HG03135 (cell line): Measurements from ENCODE around the gene LMBR1.
A peak's percentile ranks its signal among the peaks of the same experiment; 100 is the strongest.
"Not testable (repeated sequence)": the region's sequence is repeated elsewhere in the genome, so short reads cannot be mapped to it uniquely, and the experiment has no call there.

ENCODE experiments used
- ATAC-seq: cut with Tn5 transposase; IDR thresholded peaks from one replicate; pipeline ENCODE4 v1.9.1; 2021; ENCODE audit warnings: mild to moderate bottlenecking, moderate library complexity; ENCODE audit not compliant: unreplicated experiment

The LMBR1 gene

DNA sequence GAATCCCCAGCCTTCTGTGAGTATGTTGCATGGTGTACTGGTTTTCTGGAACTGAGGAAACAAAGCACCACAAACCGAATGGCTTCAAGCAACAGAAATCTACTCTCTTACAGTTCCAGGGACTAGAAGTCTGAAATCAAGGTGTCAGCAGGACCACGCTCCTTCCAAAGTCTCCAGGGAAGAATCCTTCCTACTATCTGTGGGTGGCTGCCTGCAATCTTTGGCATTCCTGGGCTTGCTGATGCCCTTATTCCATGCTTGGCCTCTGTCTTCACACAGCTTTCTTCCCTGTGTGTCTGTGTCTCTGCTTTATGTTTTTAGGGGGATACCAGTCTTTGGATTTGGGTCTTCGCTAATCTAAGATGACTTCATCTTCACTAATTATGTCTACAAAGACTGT is 81.3 kb downstream of the LMBR1 start:
- no peak for ATAC-seq

DNA sequence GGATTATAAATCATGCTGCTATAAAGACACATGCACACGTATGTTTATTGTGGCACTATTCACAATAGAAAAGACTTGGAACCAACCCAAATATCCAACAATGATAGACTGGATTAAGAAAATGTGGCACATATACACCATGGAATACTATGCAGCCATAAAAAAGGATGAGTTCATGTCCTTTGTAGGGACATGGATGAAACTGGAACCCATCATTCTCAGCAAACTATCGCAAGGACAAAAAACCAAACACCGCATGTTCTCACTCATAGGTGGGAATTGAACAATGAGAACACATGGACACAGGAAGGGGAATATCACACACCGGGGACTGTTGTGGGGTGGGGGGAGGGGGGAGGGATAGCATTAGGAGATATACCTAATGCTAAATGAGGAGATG is 89.3 kb downstream of the LMBR1 start:
- ATAC-seq, result not testable (repeated sequence)

DNA sequence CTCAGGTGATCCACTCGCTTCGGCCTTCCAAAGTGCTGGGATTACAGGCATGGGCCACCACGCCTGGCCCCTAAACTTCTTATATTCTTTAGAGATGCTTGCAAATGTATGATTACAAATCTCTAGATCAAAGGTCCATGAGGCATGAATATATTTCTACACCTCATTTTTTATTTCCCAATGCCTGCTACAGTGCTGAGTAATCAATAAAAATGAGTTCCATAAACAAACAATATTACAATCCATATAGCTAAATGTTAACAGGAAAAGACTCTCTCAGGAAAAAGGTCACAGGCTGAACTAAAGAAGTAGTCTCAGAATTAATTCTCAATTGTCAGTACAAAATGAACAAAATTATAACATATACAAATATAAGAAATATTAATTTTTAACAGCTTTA is 90.8 kb downstream of the LMBR1 start:
- no peak for ATAC-seq

DNA sequence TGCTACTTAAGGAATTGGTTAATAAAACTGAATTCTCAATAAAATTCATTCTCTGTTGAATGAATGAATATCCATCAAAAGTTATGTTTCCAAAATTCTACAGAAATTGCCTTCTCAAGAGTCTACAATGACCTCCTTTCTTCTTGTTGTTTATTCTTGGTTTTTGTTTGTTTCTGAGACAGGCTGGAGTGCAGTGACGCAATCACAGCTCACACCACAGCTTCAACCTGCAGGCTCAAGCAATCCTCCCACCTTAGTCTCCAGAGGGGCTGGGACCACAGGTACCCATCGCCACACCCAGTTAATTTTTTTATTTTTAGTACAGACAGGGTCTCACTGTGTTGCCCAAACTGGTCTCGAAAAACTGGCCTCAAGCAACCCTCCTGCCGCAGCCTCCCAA is 97.6 kb downstream of the LMBR1 start:
- ATAC-seq, result no peak

DNA sequence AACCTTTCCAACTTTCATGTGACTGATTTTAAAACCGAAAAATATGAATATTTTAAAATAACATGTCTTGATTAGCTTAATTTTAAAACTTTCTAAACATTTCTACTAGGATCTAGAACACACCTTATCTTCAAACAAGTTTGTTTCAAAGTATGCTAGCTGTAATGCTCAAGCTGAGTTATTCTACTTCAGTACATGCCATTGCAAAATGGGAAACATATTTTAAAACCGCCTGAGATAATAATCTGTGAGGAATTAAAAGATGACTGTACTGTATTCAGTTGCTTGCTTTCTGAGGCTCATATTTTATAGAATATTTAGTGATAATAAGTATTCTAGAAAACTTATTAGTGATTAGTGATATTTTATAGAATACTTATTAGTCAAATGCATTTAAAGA is 99.6 kb downstream of the LMBR1 start:
- ATAC-seq, result no peak

DNA sequence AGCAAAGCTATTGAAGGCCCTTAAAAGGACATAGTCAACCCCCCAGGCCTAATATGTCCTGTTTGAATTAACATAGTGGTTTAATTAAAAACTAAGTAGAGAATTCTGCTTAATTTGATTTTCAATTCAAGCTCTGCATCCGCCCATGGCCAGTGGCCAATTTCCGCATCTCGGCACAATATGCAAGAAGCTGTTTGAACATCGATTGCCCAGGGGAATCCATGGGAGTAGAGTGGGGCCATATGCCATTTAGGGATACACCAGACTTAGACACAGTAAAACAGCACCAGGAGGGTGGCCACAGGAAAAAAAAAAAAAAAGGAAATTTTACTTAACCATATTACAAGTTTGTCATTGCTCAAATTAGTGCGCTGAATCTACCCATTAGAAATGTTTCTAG is 100.4 kb downstream of the LMBR1 start:
- no peak for ATAC-seq

DNA sequence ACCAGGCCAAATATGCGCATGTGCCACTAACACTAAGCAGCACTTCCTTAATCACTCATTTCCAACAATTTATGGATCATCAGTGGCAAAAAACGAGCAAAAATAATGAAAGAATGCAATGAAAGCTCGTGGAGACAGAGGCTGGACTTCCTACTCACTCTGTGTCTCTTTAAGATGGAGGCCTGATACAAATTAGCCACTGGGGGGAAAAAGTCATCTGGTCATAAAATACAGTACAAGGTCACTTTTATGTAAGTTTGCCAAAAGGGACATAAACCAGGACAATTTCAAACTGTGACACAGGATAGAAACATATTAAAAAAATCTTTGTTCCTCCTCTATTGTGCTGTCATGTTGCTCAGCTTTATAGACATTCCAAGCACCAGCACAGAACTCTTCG is 101.7 kb downstream of the LMBR1 start:
- ATAC-seq, result no peak

DNA sequence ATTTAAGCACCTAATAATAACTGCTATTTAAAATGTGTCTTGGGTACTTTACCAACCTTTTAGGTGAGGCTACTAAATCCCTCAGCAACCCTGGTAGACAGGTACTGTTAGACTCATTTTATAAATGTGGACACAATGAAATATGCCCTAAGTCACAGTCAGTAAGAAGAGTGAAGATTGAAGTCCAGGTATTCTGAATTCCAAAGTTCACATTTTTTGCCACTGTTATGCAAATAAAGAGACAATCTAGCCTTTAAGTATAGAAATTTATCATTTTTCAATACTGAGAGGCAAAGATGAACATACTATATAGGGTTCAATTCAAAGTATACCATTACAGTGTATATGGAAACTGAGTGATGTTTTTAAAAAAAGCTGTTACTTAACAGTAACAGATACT is 102.7 kb downstream of the LMBR1 start:
- no peak for ATAC-seq

DNA sequence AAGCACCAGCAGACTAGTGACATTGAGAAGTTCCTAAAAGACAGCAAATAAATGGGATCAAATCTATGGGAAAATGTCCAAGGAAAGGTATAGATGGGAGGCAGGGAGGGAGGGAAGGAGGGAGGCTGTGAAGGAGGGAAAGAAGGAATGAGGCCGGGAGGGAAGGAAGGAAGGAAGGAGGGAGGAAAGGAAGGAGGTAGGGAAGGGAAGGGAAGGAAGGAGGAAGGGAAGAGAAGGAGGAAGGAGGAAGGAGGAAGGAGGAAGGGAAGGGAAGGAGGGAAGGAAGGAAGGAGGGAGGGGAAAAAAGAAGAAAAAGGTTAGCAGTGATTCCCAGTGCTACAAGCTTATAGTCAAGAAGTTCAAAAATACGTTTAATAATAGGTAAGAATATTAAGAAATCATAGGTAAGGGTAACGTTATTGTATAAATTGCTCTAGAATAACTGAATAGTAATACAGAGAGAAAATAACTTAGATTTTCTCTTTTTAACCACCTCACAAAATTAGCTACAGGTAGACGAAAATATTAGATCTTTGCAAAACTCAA is 106.9 kb downstream of the LMBR1 start:
- no peak for ATAC-seq

DNA sequence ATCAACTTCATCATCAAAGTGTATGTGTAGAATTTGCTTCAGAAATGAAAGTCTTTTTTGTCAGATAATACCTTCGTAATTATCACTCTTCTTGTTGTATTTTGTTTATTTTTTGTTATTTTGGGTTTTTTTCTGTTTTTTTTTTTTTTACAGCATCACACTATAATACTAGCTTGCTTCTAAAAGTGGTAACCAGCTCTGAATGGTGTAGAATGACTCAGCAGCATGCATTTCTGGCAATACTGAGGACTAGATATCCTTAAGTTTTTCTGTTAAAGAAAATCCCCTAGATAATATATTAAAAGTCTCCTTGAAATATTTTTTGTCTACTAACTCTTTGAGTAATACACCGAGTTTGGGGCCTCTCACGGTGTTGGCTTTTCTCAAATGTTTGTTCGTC is 109.1 kb downstream of the LMBR1 start:
- no peak for ATAC-seq

DNA sequence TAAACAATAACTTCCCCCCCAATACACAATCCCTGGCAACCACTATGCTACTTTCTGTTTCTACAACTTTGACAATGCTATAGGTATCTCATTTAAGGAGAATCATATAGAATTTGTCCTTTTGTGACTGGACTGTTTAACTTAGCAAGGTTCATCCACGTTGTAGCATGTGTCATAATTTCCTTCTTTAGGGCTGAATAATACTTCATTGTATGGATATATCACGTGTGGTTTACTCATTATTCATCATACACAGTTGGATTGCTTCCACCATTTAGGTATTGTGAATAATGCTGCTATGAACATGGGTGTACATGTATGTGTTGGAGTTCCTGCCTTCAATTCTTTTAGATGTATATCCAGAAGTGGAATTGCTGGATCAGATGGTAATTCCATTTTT is 111.0 kb downstream of the LMBR1 start:
- no peak for ATAC-seq

DNA sequence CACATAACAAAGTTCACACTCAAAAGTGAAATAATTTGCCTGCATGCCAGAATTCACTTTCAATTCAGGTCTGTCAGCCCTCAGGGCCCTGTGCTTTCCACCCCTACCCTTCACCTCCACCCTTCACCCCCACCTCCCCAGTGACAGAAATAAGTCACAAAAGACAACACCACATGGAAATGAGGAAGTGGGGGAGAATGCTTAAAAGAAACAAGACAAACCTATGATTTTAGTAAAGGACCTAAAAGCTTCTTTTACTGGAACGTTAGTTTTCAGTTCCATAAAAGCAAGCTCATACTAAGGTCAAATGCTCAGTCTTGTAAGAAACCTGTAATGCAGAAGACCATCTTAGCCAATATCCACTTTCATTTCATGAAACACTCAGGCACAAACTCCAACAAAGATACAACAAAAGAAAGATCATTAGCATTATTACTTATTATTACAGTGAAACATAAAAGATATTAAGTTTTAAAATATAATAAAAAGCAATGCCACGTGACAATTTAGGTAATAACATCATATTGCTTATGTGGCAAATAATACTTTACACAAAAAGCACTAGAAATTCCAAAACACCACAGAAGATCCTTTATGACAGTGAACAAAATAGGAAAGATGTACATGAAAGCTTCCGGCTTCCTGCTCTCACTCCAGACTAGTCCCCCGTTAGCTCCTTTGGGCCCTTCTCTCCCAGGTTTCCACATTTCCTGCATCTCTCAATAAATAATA is 112.1 kb downstream of the LMBR1 start:
- ATAC-seq, result peak; percentile 90

DNA sequence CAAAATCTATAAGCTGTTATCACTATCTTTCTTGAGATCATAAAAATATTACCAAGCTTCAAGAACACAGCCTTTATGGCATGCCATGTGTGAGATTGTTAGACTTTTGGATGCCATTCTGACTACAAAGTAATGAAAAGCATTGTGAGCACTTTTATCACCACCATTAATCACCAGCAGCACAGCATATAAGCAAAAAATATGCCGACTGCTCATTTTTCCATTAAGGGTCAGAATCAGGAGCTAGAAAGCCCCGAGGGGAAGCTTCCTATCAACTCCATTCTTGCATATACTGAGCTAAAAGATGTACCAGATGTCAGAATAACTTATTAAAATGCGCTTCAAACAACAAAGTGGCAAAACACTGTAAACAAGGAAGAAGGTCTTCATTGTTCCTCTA is 114.3 kb downstream of the LMBR1 start:
- ATAC-seq, result no peak

DNA sequence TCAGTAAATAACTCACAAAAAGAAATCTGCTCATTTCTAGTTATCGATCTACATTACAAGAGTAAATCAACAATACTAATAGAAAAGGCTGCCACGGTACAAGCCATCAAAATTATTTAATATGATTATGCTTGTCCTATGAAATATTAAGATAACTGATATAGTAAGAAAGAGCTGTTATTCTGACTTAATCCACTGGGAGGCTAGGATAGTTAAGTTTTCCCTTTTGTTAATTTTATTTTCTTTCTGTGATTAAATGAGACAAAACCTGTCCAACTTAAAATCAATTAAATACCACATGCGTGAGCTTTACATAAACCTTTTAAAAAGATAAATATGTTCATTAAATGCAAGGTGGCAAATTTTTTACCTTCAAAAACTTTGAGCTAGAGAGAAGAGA is 114.8 kb downstream of the LMBR1 start:
- ATAC-seq, result no peak

DNA sequence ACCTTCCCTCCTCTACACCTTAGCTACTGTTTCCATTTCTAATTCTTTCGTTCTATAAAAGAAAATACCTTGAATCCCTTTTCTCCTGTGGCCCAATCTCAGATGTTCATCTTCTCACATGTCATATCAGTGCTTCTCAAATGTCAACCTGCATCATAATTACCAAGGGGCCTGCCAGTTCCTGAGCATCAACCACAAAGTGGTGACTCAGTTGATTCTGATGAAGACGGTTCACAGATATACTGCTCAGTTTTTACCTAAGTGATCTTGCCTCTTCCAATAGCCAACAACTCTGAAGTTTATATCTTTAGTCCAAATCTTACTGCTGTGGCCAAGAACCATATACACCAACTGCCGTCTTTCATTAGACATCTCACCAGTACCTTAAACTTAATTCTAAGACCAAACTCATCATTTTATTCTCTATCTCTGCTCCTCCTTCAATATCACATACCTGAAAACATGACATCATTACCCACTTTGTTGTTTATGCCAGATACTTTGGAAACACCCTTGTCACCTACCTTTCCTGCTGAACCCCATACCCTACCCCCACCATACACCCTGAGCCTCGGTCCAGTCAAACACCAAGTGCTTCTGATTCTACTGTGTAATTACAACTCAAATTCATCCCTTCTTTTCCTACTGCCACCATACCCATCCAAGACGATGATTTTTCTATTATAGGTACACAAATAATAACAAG is 115.5 kb downstream of the LMBR1 start:
- no peak for ATAC-seq

DNA sequence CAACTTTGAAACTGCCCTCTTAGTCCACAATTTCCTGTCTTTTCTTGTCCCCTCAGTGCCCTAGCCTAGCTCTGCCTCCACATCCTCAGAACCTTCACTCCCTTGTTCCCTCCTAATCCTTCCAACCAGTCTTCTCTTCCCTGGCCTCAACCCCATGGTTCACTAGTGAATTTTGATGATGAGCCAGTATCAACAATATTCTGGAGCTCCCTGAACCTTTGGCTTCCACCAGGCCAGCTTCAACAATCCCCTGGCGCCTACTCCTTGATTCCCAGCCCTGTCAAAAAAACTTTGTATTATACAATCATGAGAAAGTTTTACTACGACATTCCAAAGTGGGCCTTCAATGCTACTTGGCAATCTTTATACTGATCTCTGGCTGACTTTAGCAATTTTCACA is 116.5 kb downstream of the LMBR1 start:
- no peak for ATAC-seq

DNA sequence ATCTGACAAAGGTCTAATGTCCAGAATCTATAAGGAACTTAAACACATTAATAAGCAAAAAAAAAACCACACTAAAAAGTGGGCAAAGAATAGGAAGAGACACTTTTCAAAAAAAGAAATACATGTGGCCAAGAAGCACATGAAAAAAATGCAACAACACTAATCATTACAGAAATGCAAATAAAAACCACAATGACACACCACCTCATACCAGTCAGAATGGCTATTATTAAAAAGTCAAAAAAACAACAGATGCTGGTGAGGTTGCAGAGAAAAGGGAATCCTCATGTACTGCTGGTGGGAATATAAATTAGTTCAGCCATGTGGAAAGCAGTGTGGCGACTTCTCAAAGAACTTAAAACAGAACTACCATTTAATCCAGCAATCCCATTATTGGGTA is 119.0 kb downstream of the LMBR1 start:
- ATAC-seq, result peak; percentile 51

DNA sequence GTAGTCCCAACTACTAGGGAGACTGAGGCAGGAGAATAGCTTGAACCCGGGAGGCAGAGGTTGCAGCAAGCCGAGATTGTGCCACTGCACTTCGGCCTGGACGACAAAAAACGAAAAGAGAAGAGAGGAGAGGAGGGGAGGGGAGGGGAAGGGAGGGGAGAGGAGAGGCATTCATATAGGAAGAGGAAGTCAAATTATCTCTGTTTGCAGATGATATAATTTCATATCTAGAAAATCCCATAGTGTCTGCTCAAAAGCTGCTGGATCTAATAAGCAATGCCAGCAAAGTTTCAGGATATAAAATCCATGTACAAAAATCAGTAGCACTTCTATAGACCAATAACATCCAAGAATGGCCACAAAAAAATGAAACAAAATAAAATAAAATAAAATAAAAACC is 120.3 kb downstream of the LMBR1 start:
- ATAC-seq, result no peak

DNA sequence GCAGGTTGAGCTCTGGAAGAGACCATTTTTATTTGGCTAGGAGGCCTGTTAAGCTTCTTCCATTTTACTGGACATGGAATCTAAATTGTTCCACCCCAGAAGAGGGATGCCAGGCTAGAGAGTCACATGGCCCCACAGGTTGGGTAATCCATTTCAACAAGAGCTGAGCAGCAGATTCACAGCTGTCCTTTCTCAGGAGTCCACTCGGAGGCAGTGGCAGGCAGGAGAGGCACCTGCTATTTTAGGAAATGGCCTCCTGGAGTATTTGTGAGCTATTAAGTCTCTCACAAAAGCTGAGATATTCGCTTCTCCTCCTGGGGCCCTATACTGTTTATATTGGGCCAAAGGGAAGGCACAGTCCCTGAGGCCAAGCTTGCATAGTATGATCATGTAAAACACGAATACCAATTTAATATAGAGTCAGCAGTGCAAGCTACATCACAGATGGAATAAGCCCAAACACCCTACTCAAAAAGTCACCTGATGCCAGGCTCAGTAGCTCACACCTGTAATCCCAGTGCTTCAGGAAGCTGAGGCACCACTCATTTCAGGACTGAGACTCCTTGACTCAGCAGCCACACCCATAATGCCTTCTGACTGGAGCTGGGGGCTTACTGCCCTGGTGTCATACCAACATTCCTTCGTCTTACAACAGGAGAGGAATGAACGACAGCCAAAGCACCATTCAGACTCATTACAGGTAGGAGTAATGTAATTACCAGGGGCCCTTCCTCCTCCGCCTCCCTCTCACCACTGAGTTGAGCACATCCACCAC is 124.1 kb downstream of the LMBR1 start:
- ATAC-seq, result no peak

DNA sequence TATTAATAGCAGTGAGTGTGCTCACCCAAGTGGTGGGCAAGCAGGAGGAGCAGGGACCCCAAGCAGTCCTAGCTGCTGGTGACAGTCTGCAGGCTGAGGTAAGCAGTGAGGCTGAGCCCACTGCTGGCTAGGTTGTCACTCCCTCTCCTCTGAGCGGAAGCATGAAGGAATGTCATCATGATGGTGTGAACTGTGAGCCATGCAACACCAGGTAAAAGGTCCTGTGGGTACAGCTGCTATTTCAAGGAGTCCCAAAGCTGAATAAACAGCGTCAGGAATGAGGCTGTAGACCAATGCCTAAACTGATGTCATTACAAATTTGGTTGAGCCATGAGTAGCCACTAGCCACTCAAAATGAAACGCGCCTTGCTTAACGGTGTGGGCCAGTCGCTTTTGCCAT is 126.3 kb downstream of the LMBR1 start:
- ATAC-seq, result no peak

DNA sequence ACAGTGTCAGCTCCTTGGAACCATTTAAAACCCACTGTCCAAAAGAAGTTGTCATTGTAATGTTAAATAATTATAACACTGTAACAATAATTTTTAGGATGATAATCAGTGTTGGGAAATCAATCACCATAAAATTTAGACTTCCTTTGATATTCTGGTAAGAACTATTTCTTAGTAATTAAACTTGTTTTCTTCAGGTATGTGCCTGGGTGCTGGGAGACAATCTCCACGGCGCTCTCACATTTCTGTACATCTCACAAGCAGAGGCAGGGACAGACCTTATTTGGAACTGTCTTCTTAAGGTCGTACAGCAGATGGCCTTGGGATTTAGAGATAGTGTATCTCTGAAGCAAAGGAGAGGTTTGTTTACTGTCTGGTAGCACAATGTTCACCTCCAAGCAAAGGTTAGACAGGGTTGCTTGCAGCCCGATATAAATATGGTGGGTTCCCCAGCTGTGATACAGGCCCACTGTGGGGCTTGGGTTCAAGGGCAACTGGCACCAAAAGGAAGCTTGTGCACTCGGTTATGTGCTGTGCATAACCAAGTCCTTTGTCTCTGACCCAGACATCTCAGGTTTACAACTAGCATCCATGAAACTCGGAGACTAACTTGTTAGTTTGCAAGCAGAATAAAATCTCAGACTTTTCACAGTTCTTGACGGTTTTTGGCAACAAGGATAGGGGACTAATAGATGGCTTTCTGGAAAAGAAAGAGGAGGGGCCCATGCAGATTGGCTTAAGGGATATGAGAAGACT is 126.9 kb downstream of the LMBR1 start:
- no peak for ATAC-seq
